NCI-H69 (cell line): ENCODE results near the gene GNL2.
A peak's percentile ranks its signal among the peaks of the same experiment; 100 is the strongest.
"Not testable (repeated sequence)": the region's sequence is repeated elsewhere in the genome, so short reads cannot be mapped to it uniquely, and the experiment has no call there.

Source experiments
- DNase-seq: peaks from one replicate; lab custom pipeline; 2025; lab: John Stamatoyannopoulos, UW

GNL2 gene

DNA sequence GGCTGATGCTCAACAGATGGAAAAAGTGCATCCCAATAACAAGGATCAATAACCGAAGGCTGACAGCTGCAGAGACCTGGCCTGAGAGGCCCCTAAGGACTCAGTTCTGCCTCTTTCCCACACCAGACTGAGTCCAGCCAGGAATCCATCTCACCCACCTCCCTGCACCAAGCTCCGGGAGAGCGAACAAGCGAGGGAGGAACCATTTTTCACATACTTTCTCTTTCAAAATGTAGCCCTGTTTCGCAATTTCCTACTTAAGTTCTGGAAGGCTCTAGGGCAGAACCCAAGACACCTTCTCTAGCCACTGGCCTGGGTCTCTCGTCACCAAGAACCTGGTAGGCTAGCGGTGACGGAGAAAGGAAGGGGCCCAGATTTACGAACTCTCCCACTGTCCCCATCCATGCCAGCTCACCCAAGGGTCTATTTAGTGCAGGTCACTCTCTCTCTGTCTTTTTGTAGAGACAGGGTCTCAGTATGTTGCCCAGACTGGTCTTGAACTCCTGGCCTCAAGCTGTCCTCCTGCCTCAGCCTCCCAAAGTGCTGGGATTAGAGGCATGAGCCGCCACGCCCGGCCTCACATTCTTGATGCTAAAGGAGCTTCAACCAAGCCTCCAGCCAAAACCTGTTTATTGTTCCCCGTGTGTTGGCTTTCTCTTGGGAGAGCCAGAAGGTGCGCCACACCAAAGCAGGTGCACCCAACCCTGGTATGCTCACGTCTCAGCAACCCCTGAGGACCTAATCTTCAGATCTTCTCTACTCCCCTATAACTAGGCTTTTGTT, 10.9 kb upstream of the GNL2 start:
- DNase-seq = no peak

DNA sequence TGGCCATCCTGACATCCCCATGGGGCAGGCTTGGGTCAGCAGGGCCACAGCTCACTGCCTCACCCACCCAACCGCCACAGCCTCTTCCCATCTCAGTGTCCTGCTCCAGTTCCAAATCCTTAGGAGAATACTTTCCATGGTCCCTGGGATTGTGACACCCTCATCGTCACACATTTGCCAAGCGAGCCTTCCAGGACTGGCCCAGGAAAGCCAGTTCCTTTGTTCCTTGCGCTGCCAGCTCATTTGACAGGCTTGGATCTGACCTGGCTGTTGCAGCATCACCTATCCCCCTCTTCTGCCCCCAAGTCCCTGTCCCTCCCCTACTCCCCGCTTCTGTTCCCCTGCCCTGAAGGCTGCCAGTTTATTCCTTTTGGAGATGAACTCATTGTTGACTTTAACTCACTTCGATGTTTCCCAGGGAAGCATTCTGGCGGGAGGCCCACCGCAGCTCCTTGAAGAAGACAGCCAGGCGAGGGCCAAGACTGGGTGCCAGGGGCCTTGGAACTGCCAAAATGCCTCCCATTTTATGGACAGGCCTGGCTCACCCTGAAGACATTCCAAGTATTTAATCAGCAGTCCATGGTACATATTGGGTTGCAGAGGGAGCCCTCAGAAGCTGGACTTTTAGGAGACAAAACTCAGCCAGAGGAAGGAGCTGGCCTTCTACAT, 10.2 kb upstream of the GNL2 start:
- no peak for DNase-seq

DNA sequence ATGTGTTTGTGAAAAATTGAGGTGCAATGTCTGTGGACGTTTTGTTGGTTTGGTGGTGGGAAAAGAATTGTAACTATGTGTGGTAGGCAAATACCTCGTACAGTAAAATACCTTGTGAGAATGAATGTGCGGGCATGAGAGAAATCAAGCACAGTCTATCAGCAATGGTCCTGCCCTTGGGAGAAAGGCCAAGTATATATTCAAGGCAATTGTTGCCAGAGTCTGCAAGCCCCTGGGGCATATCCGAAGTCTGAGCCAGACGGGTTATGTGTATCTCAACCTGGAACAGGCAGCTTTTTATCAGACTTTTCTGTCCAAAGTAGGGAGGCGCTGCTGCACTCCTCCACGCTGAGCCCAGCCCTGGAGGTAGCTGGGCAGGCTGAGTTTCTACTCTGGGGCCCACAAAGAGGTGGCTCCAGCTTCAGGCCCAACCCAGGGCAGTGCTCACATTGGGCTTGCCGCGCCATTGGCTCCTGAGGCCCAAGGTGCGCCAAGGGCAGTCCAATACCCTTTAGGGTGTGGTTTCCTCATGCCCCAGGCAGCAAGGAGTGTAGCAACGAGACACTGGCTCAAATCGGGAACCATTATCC, 9.4 kb upstream of the GNL2 start:
- no peak for DNase-seq

DNA sequence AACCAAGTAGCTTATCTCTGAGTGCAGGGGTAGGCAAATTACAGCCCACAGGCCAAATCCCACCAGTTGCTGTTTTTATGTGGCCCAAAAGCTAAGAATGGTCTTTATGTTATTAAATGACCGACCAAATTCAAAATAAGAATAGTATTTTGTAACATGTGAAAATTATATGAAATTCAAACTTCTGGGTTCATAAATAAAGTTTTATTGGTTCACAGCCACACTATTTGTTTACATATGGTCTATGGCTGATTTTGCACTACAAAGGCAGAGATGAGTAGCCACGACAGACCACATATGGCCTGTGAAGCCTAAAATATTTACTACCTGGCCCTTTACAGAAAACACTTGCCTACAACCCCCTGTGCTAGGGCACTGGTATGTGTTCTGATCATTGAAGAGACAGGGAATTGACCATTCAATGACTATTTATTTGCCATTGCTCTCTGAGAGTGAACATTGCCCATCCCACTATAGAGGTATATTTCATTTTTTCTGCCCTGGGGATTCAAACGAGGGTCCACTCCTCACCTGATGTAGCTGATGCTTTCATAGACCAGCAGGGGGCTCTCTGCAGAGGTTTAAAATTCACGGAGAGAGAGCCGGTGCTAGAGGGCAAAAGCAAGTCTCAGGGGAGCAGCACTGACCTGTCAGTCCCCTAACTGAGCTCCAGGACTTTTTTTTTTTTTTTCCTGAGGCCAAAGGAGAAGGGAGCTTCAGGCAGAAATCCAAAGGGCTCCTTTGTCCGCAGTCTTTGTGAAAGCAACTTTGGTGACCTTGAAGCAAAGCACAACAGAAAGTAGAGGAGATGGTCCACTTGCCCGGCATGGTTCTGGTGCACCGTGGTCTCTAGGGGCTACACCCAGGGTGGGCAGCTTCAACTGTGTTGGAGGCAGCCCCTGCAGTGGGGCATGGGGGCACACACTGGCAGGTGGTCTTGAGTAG, 7.3 kb upstream of the GNL2 start:
- peak; percentile 64 for DNase-seq

DNA sequence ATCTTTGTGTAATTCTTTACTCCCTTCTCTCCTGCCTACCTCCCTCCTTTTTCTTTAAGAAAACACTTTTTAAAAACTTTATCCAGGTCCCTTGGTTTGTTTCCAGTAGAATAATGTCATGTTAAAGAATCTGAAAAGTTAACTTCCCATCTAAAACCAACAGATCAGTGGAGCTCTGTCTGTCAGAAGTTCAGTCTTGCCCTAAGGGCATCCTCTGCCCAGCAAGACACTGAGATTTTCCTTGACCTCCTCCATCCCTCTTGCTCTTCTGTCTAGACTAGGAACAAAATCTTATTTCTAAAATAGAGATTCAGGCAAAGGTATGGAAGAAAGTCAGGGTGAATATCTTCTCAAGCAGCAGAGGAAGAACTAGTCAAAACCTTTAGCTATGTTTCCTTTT, 5.7 kb upstream of the GNL2 start:
- DNase-seq = no peak

DNA sequence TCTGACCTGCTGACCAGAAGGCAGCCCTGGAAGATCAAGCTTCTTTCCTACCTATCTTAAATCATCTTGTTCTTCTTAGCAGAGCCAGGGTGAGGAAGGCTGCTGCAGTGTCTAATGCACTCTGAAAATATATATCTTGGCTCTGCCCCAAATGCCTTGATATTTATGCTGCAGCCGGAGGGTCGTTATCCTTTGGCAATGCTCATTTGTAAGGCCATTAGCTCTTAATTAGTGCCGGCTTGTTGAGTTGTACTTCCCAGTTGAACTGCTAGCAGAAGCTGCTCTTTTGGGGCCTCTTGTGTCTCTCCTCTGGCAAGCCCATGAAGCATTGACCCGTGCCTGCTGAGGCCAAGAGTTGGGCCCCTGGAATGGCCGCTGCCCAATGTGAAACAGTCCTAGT, 4.2 kb upstream of the GNL2 start:
- peak; percentile 41 for DNase-seq

DNA sequence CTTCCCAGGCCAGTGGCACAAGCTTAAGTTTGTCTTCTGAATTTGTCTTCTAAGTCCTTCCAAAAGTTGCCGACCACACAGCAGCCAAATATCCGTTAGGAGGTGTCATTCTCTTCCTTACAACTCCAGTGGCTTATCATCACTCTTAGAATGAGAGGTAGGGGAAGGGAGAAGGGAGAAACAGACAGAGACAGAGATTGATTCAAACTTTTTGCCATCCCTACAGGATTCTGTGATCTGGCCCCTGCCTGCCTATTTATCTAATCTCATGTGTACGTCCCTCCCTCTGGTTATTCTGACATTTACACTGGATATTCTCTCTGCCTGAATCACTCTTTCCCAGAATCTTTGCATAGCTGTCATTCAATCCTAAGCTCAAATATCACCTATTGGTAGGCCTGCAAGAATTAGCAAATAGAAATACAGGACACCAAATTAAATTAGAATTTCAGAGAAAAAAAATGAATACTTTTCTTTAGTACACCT, 488 bp upstream of the GNL2 start:
- DNase-seq = no peak

DNA sequence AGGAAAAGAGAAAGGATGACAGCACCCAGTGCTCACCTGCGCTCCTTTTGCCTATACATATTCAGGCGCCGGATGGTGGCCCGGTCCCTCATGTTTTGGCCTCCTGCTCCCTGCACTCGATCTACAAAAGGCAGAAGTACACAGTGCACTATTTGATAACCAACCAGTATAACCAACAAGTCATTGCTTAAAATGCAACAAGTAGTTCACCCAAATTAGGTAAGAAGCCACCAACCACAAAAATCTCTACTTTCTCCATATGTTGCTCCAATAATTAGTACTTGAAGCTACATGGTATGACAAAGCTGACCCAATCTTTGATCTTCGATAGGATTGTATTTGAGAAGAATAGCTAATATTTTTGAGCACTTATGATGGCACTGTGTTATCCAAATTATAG, 2.0 kb downstream of the GNL2 start:
- DNase-seq = no peak

DNA sequence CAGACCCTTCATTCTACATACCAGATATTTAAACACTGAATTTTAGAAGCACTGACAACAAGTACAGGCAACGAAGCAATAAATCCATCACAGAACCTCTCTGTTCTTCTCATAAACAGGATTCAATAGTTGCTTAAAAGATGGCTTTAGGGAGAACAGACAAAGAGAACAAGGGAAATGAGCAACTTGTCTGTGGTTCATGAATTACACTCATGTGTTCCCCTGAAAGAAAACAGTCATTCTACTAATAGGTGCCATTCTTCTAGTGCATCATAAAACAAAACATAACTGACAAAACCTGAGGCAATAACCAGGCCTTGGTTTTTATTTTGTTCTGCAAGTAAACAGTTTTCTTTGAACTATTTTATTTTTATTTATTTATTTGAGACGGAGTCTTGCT, 6.8 kb downstream of the GNL2 start:
- DNase-seq = no peak

DNA sequence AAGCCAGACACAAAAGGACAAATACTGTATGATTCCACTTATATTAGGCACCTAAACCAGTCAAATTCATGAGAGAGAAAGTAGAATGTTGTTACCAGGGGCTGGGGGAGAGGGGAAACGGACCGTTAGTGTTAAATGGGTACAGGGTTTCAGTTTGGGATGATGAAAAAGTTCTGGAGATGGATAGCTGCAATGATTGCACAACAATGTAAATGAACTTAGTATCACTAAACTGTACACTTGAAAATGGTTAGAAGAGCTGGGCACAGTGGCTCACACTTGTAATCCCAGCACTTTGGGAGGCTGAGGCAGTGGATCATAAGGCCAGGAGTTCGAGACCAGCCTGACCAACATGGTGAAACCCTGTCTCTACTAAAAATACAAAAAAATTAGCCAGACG, 11.2 kb downstream of the GNL2 start:
- not testable (repeated sequence) for DNase-seq

DNA sequence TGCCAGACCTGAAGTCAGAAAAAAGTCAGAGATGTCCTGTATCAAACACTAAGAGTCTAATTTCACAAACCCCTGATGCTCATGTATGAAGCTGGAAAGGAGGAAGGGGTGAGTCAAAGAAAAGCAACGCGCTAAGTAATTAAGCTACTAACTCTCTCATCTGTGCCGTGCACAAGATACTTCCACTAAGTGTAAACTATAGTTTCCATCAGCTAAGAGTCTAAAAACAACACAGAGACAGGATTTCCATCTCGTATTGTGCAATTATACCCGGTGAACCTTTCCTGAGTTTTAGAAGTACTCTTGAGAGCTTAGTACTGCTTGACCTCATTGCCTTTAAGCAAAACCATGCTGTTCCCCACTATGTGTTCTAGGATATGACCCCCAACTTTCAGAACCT, 20.0 kb downstream of the GNL2 start:
- no peak for DNase-seq

DNA sequence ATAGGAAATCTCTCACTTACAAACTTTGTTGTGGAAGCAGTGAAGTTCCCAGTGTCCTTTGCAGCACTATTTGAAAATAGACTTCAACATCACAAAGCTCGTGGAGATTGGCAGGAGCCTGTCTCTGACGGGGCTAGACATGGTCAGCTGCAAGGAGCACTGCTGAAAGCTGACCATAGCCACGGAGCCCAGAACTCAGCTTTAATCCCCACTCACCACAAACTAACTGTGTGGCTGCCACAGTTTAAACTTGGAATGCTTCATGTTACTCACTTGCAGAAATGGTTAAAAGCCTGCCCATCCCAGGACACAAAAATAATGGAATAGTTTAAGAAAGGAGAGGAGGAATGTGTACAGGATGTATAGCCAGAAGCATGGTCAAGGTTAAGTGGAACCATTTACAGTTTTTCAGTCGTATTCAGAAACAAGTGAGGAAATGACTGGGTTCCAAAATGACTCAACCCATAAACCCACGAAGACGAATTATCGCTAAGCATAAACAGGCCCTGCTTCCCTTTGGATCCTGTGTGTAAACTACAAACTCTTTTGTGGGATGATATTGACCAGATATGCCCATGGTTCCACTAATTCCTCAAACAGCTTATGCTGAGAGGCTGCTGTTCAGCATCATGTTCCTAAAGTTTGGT, 20.8 kb downstream of the GNL2 start:
- DNase-seq = no peak

DNA sequence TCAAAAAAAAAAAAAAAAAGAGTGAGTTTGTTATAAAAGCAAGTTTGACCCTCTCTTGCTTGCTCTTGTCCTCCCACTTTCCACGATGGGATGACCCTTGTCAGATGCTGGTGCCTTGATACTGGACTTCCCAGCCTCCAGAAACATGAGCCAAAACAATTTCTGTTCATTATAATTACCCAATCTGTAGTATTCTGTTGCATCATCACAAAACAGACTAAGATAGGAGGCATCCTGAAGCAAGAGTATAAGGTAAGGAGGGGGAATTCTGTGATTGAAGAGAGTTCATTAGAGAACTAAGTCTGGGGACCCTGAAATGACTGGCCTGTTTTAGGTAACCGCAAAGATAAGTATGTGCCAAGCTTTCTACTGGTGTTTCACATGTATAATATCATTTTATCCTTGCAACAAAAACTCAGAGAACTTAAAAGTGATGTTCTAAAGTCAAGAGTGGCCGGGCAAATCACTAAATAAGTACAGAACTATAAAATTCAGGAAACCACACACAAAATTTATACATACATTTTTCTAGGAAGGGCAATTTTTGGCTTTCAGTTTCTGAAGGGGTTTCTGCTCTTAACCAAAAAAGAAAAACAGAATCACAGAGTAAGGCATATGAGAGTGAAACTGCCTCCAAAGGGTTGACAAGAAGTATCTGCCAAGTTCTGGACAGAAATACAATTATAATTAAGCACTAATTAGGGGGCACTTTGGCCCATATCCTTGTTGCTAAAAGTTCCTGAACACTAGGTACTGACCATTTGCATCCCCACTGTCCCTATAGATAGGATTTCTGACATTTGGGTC, 25.0 kb downstream of the GNL2 start:
- DNase-seq = no peak

DNA sequence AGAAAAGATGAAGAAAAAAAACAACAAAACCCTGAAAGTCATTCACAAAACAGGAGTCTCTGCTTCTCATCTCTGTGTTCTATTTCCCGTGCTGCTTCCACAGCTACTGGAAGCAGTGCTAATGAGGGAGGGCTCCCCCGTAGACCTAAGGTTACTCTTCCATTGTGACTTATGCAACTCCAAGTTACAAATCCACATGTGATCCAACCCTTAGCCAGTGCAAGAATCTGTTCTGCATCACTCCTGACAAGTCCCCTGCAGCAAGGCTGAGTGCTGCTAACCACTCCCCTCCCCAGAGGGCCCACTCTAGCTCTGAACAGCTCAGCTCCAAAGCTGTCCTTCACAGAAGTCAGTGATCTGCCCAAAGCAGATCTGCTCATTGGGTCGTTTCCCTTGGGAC, 28.7 kb downstream of the GNL2 start:
- DNase-seq = no peak

DNA sequence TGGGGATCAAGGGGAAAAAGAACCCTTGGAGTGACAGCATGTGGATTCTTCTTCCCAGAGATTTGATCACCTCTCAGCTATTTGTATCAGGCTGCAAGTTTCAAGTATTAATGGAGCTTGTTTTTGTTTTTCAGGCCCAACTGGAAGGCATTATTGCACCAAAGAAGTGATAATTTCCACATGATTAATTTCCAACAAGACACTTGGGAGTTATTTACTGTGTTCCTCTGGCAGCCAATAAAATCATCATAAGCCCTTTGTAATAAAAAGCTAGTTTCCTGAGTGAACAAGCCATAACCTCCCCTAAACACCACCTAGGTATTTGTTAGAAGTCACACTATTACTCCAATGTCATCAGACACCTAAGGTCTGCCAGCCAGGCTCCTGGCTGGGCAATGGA, 30.8 kb downstream of the GNL2 start:
- no peak for DNase-seq

DNA sequence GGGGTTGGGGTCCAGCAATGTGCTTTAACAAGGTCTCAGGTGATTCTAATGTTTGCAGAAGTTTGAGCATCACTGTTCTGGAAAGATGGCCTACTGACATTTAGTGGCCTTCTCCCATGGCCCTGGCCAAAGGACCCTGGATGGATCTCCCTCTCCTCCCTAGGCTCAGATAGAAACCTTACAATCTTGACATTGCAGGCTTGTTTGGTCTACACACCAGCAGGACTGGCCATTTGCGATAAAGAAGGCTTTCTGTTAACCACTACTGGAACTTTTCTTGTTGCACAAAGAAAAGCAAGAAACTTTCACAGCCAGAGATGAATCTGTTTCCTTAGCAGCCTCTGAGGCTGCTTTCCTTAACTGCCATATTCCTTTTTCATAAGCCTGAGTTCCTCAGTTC, 32.8 kb downstream of the GNL2 start:
- no peak for DNase-seq

DNA sequence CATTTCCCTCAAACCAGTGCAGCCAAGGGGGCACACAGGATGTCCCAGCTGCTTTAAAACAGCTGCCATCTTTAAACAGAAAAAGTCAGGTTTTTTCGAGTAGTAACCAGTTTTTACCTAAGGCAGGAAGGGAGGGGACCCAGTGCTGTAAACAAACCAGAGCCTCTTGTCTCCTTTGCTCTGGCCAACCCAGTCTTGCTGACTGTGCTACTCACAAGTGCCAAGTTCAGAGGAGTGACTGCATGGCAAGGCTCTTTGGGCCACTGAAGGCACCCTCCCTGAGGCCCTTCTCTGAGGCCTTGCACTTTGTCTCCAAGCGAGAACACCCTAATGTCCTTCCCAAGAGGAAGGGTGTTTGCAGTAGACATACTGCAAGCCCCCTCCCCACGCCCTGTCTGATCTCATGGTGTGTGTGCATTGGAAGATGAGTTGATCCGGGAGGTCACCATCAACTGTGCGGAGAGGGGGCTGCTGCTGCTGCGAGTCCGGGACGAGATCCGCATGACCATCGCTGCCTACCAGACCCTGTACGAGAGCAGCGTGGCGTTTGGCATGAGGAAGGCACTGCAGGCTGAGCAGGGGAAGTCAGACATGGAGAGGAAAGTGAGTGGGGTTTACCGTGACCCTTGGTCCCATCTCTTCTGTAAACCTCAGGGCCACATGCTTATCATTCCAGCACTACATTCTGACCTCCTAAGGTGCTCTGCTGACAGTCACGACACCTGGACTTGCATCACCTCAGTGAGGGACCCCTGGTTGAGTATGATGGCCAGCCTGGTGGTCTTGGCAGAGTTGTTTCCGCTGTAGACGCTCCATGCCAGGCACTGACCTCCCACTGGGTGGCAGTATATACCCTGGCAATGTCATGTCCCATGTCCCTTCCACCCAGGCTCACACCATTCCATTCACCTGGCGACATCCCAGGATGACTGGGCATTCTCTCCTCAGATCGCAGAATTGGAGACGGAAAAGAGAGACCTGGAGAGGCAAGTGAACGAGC, 34.3 kb downstream of the GNL2 start:
- peak; percentile 7 for DNase-seq

DNA sequence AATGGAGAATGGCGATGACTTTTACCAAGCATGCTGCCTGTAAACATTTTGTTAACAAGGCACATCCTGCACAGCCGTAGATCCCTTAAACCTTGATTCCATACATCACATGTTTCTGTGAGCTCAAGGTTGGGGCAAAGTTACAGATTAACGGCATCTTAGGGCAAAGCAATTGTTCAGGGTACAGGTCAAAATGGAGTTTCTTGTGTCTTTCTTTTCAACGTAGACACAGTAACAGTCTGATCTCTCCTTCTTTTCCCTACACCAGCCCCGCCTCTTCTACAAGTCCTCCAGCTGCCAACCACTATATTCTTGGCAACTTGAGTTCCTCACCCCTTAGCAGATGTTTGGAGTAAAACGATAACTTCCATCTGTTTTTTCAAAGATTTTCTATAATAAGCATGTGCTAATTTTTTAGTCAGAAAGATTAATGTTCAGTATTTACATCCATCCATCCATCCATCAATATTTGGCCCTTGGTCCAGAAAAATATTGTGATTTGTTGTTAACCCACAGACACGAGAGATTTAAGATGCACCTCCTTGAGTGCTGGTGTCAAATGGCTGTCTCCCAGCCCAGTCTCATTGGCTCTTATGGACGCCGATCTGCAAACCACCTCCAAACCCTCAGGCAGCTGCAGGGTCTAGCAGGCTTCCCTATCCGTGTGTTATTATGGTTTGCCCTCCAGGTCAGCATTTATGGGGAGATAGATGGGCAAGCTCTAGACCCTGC, 35.2 kb downstream of the GNL2 start:
- no peak for DNase-seq

DNA sequence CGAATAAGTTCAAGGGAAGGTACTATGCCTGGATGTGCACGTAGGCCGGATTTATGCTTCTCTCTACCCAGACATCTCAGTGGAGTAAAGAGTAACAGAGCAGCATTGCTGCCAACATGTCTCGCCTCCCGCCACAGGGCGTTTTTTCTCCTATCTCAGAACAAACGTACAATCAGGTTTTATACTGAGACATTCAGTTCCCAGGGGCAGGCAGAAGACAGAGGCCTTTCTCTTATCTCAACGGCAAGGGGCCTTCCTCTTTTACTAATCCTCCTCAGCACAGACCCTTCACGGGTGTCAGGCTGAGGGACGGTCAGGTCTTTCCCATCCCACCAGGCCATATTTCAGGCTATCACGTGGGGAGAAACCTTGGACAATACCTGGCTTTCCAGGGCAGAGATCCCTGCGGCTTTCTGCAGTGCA, 35.8 kb downstream of the GNL2 start:
- not testable (repeated sequence) for DNase-seq
